HG03139 (cell line): ENCODE measurements around the gene FBXO46.
"Not testable (repeated sequence)": the region's sequence is repeated elsewhere in the genome, so short reads cannot be mapped to it uniquely, and the experiment has no call there.

Experiments used
- ATAC-seq: cut with Tn5 transposase; IDR thresholded peaks from one replicate; pipeline ENCODE4 v1.9.1; 2021; ENCODE audit not compliant: unreplicated experiment

The FBXO46 gene

DNA sequence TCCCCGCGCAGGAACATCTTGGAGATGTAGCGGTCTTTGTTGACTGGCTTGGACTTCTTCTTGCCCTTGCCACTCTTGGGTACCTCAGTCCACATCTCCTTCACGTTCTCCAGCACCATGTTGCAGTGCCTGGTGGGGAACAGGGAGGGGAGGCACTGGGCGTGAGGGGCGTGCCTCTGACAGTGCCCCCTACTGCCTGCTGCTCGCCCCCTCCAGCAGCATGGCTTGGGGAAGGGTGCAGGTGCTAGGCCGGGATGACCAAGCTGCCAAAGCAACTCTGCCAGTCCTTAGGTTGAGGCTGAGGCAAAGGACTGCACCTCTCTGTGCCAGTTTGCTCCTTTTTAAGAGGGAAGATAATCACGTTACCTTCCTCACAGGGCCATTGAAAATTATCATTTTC lies 43.1 kb downstream of the FBXO46 start:
- ATAC-seq = no peak

DNA sequence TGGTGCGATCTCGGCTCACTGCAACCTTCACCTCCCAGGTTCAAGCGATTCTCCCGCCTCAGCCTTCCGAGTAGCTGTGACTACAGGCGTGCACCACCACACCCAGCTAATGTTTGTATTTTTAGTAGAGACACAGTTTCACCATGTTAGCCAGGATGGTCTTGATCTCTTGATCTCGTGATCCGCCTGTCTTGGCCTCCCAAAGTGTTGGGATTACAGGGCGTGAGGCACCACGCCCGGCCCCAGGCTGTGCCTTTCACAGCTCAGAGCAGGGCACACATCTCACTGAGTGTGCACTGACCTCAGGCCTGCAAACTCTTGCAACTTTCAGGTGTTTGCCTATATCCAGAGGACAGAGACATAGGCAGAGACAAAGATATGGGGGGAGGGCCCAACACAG lies 45.7 kb downstream of the FBXO46 start:
- ATAC-seq = not testable (repeated sequence)

DNA sequence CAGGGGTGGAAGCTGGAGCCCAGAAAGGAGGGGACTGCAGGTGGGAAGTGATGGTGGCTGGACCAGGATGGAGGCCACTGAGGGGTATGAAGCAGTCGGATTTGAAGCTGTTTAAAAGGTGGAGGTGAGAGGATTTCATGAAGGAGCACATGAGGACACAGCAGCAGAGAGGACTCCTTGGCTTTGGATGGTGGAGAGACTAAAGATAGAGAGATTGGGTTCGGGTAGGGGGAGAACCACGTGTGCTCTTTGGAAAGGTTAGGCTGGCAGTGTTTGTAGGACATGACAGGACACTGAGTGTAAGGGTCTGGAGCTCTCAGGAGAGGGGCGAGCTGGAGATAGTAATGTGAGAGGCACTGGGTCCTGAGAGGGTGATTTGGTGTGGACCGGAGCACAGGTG lies 47.8 kb downstream of the FBXO46 start:
- no peak for ATAC-seq

DNA sequence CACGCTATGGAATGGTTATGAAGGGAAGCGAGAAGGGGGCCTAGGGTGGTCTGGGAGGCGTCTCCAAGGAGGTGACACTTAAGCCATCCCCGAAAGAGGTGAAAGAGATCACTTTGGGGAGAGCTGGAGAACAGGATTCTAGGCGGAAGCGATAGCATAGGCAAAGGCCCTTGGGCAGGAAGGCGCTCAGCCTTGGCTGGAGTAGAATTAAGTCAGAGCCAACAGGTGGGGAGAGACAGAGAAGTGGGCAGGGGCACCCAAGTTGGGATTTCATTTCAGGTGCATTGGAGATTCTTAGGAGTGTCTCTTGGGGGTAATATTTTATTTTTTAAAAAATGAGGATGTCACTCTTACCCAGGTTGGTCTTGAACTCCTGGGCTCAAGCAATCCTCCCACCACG lies 48.6 kb downstream of the FBXO46 start:
- no peak for ATAC-seq

DNA sequence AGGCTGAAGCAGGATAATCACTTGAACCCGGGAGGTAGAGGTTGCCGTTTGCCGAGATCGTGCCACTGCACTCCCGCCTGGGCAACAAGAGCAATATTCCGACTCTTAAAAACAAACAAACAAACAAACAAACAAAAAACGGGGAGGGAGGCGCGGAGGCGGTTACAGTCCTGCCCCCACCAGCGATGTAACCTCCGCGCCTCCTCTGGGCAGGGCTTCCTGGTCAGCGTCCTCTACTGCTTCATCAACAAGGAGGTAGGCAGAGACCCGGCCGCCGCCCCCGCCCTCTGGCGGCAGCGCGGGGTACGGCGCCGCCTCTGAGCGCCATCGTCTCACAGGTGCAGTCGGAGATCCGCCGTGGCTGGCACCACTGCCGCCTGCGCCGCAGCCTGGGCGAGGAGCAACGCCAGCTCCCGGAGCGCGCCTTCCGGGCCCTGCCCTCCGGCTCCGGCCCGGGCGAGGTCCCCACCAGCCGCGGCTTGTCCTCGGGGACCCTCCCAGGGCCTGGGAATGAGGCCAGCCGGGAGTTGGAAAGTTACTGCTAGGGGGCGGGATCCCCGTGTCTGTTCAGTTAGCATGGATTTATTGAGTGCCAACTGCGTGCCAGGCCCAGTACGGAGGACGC lies 49.2 kb downstream of the FBXO46 start:
- no peak for ATAC-seq

DNA sequence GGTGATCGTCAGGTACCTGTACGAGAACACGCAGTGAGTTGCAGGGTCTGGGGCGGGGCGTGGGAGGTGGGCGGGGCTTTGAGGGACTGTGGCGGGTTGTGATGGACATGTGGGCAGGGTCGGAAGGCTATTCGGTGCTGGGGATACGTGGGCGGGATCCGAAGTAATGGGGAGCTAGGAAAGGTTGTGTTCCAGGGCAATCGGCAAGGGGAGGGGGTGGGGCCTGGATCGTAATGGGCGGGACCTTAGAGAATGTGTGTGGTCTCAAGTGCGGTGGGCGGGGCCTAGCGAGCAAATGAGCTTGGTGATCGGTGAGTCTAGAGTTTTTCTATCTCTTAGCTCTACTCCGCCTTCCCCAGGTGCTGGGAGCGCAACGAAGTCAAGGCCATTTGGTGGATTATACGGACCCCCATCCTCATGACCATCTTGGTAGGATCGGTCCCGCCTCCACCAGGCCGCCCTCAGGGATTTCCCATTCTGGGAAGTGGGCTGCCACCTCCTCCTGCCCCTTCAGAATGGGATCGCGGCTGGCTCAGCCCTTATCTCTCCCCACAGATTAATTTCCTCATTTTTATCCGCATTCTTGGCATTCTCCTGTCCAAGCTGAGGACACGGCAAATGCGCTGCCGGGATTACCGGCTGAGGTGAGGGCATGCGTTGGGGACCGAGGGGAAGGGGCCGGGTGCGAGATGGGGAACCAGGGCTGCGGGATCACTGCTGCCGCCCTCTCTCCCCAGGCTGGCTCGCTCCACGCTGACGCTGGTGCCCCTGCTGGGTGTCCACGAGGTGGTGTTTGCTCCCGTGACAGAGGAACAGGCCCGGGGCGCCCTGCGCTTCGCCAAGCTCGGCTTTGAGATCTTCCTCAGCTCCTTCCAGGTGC lies 53.1 kb downstream of the FBXO46 start:
- ATAC-seq = peak; percentile 50

DNA sequence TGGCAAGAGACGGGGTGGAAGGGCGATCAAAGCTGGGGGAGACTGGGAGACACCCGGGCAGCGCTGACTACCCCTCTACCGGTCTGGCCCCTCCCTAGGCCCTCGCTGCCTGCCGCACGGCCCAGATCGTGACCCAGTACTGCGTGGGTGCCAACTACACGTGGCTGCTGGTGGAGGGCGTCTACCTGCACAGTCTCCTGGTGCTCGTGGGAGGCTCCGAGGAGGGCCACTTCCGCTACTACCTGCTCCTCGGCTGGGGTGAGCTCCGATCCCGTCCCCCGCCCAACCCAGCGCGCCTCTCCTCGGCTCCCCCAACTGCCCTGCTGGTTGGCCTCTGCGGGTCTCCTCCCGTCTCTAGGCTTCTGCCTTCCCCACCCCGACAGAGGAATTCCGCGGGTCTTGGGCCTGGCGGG lies 53.8 kb downstream of the FBXO46 start:
- no peak for ATAC-seq

DNA sequence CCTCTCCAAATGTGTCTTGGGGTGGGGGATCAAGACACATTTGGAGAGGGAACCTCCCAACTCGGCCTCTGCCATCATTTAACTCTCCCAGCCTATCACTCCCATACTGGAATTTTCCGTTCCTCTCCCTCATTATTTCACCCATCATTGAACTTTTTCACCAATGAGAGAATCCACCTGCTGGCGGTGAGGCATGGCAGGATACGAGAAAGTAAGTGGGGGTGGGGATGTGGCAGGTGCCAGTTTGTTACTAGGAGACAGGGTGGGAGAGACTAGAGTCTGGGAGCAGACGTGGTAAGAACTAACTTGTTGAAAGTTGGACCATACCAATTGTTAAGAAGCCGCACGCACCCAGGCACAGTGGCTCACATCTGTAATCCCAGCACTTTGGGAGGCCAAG lies 55.8 kb downstream of the FBXO46 start:
- ATAC-seq = no peak

DNA sequence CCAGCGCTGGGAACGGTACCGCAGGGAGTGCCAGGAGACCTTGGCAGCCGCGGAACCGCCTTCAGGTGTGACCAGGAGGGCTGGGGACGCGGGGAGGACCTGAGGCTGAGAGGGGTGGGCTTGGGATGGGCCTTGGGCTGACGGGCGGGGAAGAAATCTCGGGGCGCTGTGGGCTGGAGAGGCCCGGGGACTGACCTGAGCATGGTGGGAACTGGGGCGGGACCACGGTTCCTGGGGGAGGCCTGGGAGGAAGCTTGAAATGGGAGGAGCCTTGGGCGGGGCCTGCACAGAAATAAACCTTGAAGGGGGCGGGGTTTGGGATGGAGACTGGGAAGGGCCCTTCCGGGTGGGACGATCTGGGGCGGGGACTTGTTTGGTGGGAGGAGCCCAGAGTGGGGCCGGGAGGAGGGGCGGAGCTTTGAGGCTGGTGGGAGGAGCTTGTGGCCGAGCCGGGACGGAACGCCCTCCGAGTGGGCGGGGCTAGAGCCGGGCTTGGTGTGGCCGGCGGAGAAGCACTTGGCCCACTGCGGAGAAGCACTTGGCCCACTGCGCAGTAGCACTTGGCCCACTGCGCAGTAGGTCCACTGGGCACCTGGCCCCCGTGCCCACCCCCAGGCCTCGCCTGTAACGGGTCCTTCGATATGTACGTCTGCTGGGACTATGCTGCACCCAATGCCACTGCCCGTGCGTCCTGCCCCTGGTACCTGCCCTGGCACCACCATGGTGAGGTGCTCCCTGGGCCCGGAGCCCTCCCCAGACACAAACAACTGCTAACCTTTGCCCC lies 59.8 kb downstream of the FBXO46 start:
- peak; percentile 64 for ATAC-seq

DNA sequence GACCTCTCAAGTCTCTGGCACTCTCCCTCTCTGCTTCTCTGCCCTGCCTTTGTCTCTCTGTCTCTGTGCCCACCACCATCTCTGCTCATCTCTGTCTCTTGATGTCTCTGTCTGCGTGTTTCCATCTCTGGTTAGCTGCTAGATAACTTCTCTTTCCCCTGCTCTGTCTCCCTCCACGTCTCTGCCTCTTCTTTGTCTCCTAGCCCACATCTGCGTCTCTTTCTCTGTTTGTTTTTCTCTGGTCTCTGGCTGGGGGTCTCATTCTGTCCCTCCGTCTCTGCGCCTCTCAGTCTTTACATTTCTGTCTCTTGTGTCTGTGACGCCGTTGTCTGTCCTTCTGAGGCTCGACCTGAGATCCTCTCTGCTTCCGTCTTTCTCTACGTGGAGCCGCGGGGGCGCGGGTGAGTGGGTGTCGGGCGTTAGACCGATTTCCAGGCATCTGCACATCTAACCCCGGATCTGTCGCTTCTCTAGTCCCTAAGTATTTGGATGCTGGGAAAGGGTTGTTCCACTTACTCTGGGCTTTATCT lies 62.3 kb downstream of the FBXO46 start:
- no peak for ATAC-seq

DNA sequence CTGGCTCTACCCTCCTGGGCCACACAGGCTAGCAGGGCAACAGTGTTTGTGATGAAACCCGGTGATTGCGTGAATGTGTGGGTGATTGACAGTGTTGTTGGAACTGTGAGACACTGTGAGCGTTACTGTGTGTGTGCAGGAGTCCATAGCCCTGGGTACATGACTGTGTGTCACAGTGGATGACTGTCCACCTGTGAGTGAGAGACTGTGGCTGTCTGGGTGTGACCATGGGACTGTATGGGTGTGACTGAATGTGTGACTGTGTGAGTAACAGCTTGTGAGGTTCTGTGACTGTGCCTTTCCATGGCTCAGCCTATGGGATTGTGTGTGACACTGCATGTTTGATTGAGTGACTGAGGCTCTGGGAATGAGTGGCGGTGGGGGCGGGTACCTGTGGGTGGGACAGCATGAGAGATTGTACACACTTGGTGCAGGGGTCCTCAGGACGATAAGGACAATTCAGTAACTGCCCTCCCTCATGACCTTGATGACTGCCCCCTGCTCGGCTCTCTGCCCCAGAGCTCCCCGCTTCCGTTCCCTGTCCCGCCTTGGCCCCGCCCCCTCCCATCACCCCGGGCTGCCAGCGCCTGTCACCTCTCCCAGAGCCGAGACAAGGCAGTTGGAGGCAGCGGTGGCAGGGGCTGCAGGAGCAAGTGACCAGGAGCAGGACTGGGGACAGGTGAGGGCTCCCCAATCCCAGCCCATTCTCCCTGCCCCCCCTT lies 62.9 kb downstream of the FBXO46 start, which contains the start of gene GIPR:
GIPR (plus strand) TSS at position 602 of the 722 bp plus-strand sequence. CDS start 1,300 bp downstream, outside the sequence.
- ATAC-seq = no peak

DNA sequence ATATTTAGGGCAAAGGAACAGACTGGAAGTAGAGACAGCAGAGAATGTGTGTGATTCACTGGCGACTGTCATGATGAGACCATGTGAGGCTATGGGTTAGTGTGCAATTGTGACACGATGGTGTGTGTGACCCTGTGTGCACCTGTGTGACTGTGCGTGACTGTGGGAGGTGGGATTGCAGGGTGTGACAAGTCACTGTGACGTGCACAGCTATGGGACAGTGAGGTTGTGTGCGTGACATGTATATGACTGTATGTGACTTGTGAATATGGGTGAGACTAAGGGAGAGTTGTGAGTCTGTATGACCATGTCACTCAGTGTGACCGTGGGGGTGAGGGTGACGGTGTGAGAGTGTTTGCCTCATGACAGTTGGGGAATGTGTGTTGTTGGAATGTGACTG lies 66.1 kb downstream of the FBXO46 start:
- ATAC-seq = no peak

DNA sequence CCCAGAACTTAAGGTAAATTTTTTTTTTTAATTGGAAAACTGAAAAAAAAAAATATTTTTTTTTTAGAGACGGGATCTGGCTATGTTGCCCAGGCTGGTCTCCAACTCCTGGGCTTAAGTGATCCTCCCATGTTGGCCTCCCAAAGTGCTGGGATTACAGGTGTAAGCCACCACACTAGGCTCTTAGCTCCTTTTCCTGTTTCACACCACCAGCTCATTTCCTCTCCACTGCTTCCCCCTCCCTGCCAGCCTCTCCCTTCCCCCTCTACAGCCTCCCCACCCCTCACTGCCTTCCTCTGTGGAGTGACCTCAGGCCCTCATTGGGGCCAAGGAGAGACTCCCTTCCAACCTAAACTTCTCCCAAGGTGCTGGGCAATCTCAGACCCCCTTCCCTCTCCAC lies 66.9 kb downstream of the FBXO46 start:
- ATAC-seq = no peak

DNA sequence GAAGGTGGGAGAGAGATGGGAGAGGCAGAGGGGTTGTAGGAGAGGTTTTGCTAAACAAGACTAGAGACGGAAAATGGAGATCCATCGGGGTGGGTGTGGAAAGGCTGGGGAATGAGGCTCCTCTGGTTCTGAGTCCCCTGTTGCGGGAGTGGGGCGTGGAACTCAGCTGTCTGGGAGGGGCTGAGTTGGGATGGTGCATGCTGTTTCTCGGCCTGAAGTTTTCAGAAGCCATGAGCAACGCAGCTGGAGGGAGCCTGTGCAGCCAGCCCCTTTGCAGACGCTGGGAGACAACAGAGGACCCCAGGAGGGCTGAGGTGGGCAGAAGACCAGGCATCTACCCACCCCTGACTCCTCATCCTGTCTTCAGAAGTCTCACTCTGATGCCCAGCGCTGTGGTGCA lies 70.1 kb downstream of the FBXO46 start:
- no peak for ATAC-seq
